Activated T-cell treated with anti-CD3 and anti-CD28 coated beads, Interleukin-2, amount 50 U/mL, for 4 hours (primary cell): Measurements from ENCODE around the gene TM4SF4. TPM values are rescaled to one million over a fixed set of nuclear protein-coding genes. Genes with fewer than 3 reads are reported as not detected.

Experiments used
- ATAC-seq, 2 donors: fragments of 200-7000 bp; cut with Tn5 transposase; one replicate each; pipeline ENCODE4 v1.10.0; 2021
- DNase-seq: peaks from one replicate; pipeline ENCODE4 v3.0.0-alpha.2; 2020
- H3K27me3 Mint-ChIP-seq: one replicate; pipeline ENCODE4 v1.8.0; 2021; ENCODE audit warnings: low read depth, mixed read lengths
- H3K36me3 Mint-ChIP-seq: one replicate; pipeline ENCODE4 v1.8.0; 2022; ENCODE audit warnings: mixed read lengths; ENCODE audit not compliant: insufficient read depth
- H3K4me1 Mint-ChIP-seq: one replicate; pipeline ENCODE4 v1.8.0; 2021; ENCODE audit warnings: low read depth, mixed read lengths
- H3K4me3 Mint-ChIP-seq: one replicate; pipeline ENCODE4 v1.8.0; 2021; ENCODE audit warnings: mild to moderate bottlenecking, moderate library complexity, mixed read lengths
- H3K9me3 Mint-ChIP-seq: one replicate; pipeline ENCODE4 v1.8.0; 2021; ENCODE audit warnings: mixed read lengths
- total RNA-seq, 3 donors: library from RNA; stranded (reverse); gene quantifications; one replicate each; pipeline ENCODE4 v1.2.1, GENCODE V29; 2021

TM4SF4 gene
- total RNA-seq, 3 donors from 2014 or later = 0.92 to 1.3 (median 1.0) TPM

- no peaks in the 10 kb centered on the region for H3K27me3 Mint-ChIP-seq
- no peak overlapping the region for H3K4me3 Mint-ChIP-seq
- no peaks in the 10 kb centered on the region for H3K9me3 Mint-ChIP-seq
- ATAC-seq = no peak
- H3K4me1 Mint-ChIP-seq = no peaks in the 10 kb centered on the region
- DNase-seq = no peak
- H3K36me3 Mint-ChIP-seq = no peaks in the 10 kb centered on the region
These were observed 7.0 kb downstream of the TM4SF4 start for GRCh38 chr3:149481491-149481890.

DNA sequence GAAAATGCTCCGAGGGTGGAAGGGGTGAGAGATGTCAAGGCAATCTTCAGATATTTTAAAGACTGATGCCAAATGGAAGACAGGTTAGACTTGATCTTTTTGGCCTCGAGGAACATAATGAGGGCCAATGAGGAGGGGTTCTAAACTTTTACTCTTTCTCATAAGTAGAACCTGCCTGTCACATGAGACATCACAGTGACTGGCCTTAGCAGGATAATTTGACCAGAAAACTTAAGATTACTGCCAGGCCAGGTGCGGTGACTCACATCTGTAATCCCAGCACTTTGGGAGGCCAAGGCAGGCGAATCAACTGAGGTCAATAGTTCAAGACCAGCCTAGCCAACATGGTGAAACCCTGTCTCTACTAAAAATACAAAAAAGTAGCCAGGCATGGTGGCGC lies 12.2 kb downstream of the TM4SF4 start:
- Mint-ChIP-seq H3K4me1 (no peaks in the 10 kb centered on the region), H3K4me3 (no peak overlapping the region), H3K36me3 (no peaks in the 10 kb centered on the region), H3K27me3 (peaks cover 9% of the 10 kb centered on the region), H3K9me3 (peaks cover 5% of the 10 kb centered on the region)
- no peak for DNase-seq
- ATAC-seq = no peak

- ATAC-seq (peak in 1 of 2 donors; percentile 41), DNase-seq (no peak)
- Mint-ChIP-seq H3K4me1 (no peaks in the 10 kb centered on the region), H3K36me3 (no peaks in the 10 kb centered on the region), H3K4me3 (no peak overlapping the region), H3K9me3 (peaks cover 5% of the 10 kb centered on the region), H3K27me3 (peaks cover 13% of the 10 kb centered on the region)
These were observed 13.2 kb downstream of the TM4SF4 start for GRCh38 chr3:149487598-149488197.

DNA sequence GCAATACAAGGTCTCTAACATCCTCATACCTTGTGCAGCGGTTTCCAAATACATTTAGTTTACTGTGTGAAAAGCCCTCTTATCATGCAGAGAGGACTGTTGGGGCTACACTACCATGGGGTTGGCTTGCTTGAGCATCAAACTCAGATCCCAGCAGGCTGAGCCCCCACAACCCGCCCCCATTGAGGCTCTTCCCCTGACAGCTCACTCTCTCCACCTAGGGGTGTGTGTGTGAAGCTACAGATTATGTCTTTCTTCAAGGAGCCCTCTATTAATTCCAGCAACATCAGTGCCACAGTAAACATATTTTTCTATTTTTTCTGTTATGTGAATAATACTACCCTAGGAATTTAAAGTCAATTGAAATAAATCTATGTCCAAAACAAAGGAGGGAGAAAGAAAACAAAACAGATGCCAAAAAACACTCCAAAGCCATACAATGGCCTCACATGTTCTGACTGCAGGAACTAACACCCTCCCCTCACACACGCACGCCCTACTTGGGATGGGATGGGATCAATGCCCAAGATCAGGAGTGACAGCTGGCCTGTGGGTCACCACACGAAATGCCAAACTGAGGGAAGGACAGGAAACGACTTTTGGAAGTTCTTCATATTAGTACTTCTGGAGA lies 14.7 kb downstream of the TM4SF4 start:
- H3K4me1 Mint-ChIP-seq = no peaks in the 10 kb centered on the region
- ATAC-seq (no peak), DNase-seq (no peak)
- H3K9me3 Mint-ChIP-seq = peaks cover 5% of the 10 kb centered on the region
- peaks cover 16% of the 10 kb centered on the region for H3K27me3 Mint-ChIP-seq
- no peaks in the 10 kb centered on the region for H3K36me3 Mint-ChIP-seq
- H3K4me3 Mint-ChIP-seq = no peak overlapping the region

GRCh38 chr3:149490260-149490971 lies 15.9 kb downstream of the TM4SF4 start:
- Mint-ChIP-seq H3K36me3 (no peaks in the 10 kb centered on the region), H3K27me3 (peaks cover 17% of the 10 kb centered on the region), H3K4me1 (no peaks in the 10 kb centered on the region), H3K9me3 (peaks cover 5% of the 10 kb centered on the region), H3K4me3 (no peak overlapping the region)
- ATAC-seq = no peak
- DNase-seq = no peak

DNA sequence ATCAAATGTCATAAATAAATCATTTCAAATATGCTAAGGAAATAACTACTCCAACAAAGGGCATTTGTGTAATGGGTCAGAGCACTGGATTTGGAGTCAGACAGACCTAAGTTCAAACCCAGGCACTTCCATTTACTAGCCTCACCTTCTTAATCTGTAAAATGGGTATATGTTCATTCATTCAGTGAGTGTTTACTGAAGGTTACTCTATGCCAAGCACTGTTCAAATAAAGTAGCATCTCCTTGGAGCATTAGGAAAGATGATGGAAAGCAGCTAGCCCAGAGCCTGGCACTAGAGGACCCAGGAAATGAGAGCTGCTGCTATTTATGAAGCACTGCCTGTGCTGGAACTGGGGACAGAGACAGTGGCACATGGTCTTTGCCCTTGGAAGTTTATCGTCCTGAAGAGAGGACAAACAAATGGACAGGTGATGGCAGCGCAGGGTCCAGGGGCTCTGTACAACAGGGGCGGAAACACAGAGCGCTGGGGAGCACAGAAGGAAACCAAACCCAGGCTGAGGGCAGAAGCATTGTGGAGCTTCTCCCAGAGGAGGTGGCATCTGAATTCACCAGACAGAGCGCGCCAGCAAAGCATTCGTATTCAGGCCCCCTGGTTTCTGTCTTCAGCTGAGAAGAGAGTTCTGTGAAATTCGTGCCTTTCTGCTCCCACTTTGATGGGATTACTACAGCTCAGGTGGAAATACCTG lies 19.0 kb downstream of the TM4SF4 start:
- no peak for ATAC-seq
- no peaks in the 10 kb centered on the region for H3K4me1 Mint-ChIP-seq

GRCh38 chr3:149494022-149494758 lies 19.7 kb downstream of the TM4SF4 start:
- H3K36me3 Mint-ChIP-seq = no peaks in the 10 kb centered on the region
- ATAC-seq (no peak), DNase-seq (no peak)
- peaks cover 17% of the 10 kb centered on the region for H3K27me3 Mint-ChIP-seq
- peaks cover 5% of the 10 kb centered on the region for H3K9me3 Mint-ChIP-seq
- no peak overlapping the region for H3K4me3 Mint-ChIP-seq
- H3K4me1 Mint-ChIP-seq = no peaks in the 10 kb centered on the region

More for the DNA sequence above, 19.0 kb downstream of the TM4SF4 start:
- Mint-ChIP-seq H3K27me3 (peaks cover 17% of the 10 kb centered on the region), H3K9me3 (peaks cover 5% of the 10 kb centered on the region), H3K36me3 (no peaks in the 10 kb centered on the region), H3K4me3 (no peak overlapping the region)
- no peak for DNase-seq

GRCh38 chr3:149494759-149495580 lies 20.5 kb downstream of the TM4SF4 start:
- peaks cover 5% of the 10 kb centered on the region for H3K9me3 Mint-ChIP-seq

GRCh38 chr3:149495581-149496125 lies 21.2 kb downstream of the TM4SF4 start:
- Mint-ChIP-seq H3K4me1 (no peaks in the 10 kb centered on the region), H3K27me3 (peaks cover 13% of the 10 kb centered on the region), H3K9me3 (peaks cover 3% of the 10 kb centered on the region), H3K36me3 (no peaks in the 10 kb centered on the region), H3K4me3 (no peak overlapping the region)
- DNase-seq (no peak), ATAC-seq (no peak)

More at GRCh38 chr3:149494759-149495580, 20.5 kb downstream of the TM4SF4 start:
- DNase-seq (no peak), ATAC-seq (no peak)
- Mint-ChIP-seq H3K27me3 (peaks cover 17% of the 10 kb centered on the region), H3K4me3 (no peak overlapping the region), H3K36me3 (no peaks in the 10 kb centered on the region), H3K4me1 (no peaks in the 10 kb centered on the region)

DNA sequence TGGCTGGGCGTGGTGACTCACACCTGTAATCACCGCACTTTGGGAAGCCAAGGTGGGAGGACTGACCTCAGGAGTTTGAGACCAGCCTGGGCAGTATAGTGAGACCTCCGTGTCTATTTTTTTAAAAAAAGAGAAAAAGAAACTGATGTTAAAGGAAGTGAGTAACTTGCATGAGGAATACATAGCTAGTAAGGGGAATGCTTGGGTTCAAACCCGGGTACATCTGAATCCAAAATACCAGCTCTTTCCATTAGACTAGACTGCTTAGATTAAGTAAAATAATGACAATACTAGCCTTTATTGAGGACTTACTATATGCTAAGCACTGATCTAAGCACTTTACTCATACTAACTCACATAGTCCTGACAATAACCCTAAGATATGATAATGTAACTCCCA lies 22.4 kb downstream of the TM4SF4 start:
- Mint-ChIP-seq H3K27me3 (peaks cover 6% of the 10 kb centered on the region), H3K4me3 (no peak overlapping the region), H3K4me1 (no peaks in the 10 kb centered on the region), H3K36me3 (no peaks in the 10 kb centered on the region), H3K9me3 (no peaks in the 10 kb centered on the region)
- no peak for ATAC-seq
- no peak for DNase-seq

DNA sequence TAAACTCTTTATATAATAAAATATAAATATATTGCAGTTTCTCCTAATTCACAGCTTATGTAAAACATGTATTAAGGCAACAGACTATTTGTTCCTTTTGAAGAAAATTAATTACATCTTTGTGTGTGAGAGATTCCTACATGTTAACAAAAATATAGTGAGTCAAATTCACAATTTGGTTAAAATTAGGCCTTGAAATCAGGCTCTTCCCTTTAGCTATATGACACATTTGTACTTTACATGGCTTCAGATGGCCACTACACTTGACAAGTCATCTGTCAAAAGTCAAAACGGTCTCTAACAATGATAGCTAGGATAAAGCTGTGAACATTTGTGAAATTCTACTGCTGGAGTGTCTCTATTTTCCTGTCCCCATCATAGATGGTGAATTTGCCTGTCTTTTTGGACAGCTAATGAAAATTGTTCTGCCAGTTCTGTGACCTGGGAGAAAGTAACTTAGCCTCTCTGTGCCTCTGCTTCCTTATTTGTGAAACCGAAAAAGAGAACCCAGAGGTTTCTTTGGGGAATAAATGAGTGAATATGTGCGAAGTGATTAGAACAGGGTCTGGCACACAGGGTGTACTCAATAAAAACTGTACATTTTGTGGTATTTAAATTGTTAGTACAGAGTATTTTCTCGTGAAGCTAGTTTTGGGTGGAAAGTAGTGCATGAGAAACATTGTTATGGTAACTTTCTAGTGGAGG lies 23.6 kb downstream of the TM4SF4 start:
- no peak overlapping the region for H3K4me3 Mint-ChIP-seq
- H3K4me1 Mint-ChIP-seq = no peaks in the 10 kb centered on the region
- no peak for DNase-seq
- H3K36me3 Mint-ChIP-seq = no peaks in the 10 kb centered on the region
- no peaks in the 10 kb centered on the region for H3K9me3 Mint-ChIP-seq
- ATAC-seq = no peak
- H3K27me3 Mint-ChIP-seq = peaks cover 6% of the 10 kb centered on the region

- no peak for DNase-seq
- Mint-ChIP-seq H3K9me3 (no peaks in the 10 kb centered on the region), H3K4me1 (no peaks in the 10 kb centered on the region), H3K4me3 (no peak overlapping the region), H3K36me3 (no peaks in the 10 kb centered on the region), H3K27me3 (peaks cover 5% of the 10 kb centered on the region)
- ATAC-seq = no peak
These were observed 27.0 kb downstream of the TM4SF4 start for GRCh38 chr3:149501524-149501923.

GRCh38 chr3:149502438-149502837 lies 27.9 kb downstream of the TM4SF4 start:
- Mint-ChIP-seq H3K4me3 (no peak overlapping the region), H3K36me3 (no peaks in the 10 kb centered on the region), H3K27me3 (peaks cover 5% of the 10 kb centered on the region), H3K9me3 (no peaks in the 10 kb centered on the region), H3K4me1 (no peaks in the 10 kb centered on the region)
- DNase-seq (no peak), ATAC-seq (no peak)
